T-helper 17 cell (primary cell): ENCODE data around the gene PCDHGA9. TPM values are rescaled to one million over a fixed set of nuclear protein-coding genes. Genes with fewer than 3 reads are reported as not detected.
"Not testable (repeated sequence)": the region's sequence is repeated elsewhere in the genome, so short reads cannot be mapped to it uniquely, and the experiment has no call there.

Experiments
- ATAC-seq: fragments of 150-1000 bp; cut with Tn5 transposase; 2 replicates; pipeline ENCODE4 v1.10.0; 2021; ENCODE audit warnings: mild to moderate bottlenecking, moderate library complexity
- DNase-seq, 3 donors: peaks; one replicate each; pipeline versions ENCODE4 v3.0.0 to v3.0.0-alpha.2; 2020 to 2021
- H3K9me3 ChIP-seq: one replicate; pipeline ENCODE4 v1.7.0; 2013; ENCODE audit warnings: low read length, mild to moderate bottlenecking; ENCODE audit not compliant: control insufficient read depth, poor library complexity, severe bottlenecking
- H3K27ac Mint-ChIP-seq: one replicate; pipeline ENCODE4 v1.8.0; 2022; ENCODE audit warnings: mild to moderate bottlenecking, moderate library complexity, mixed read lengths
- H3K27me3 Mint-ChIP-seq: one replicate; pipeline ENCODE4 v1.8.0; 2022; ENCODE audit warnings: mixed read lengths
- H3K36me3 Mint-ChIP-seq: one replicate; pipeline ENCODE4 v1.8.0; 2022; ENCODE audit warnings: low read depth, mixed read lengths
- H3K4me1 Mint-ChIP-seq: one replicate; pipeline ENCODE4 v1.8.0; 2022; ENCODE audit warnings: mild to moderate bottlenecking, mixed read lengths
- H3K4me3 Mint-ChIP-seq: one replicate; pipeline ENCODE4 v1.8.0; 2022; ENCODE audit warnings: mild to moderate bottlenecking, moderate library complexity, mixed read lengths
- total RNA-seq, 4 donors: library from RNA in 2 of 4; stranded (reverse) in 2 of 4; gene quantifications; one replicate each; pipeline ENCODE4 v1.2.3 and lab custom pipeline; 2022 to 2026

The PCDHGA9 gene
- total RNA-seq, 2 donors from 2014 or later = not detected

- not testable (repeated sequence) for ATAC-seq
- H3K27me3 Mint-ChIP-seq = peaks cover 51% of the 10 kb centered on the region
Measured at GRCh38 chr5:141432308-141432707, 29.7 kb downstream of the PCDHGA9 start.

GRCh38 chr5:141432726-141433125 lies 30.1 kb downstream of the PCDHGA9 start:
- H3K36me3 Mint-ChIP-seq, H3K4me1 Mint-ChIP-seq, H3K9me3 ChIP-seq, ATAC-seq, H3K27ac Mint-ChIP-seq, DNase-seq: not testable (repeated sequence)
- H3K4me3 Mint-ChIP-seq = peak overlapping the region; percentile 2
- peaks cover 52% of the 10 kb centered on the region for H3K27me3 Mint-ChIP-seq

More at GRCh38 chr5:141432308-141432707, 29.7 kb downstream of the PCDHGA9 start:
- H3K9me3 ChIP-seq, DNase-seq, H3K4me1 Mint-ChIP-seq, H3K36me3 Mint-ChIP-seq: not testable (repeated sequence)
- H3K4me3 Mint-ChIP-seq = peak overlapping the region; percentile 10
- peak overlapping the region; percentile 8 for H3K27ac Mint-ChIP-seq

- Mint-ChIP-seq H3K4me3 (no peak overlapping the region), H3K36me3 (peaks cover 4% of the 10 kb centered on the region), H3K27me3 (peaks cover 47% of the 10 kb centered on the region), H3K4me1 (no peaks in the 10 kb centered on the region), H3K27ac (no peak overlapping the region)
- ATAC-seq = no peak
- H3K9me3 ChIP-seq = peaks cover 5% of the 10 kb centered on the region
- DNase-seq = no peak
Measured at GRCh38 chr5:141434006-141434405, 31.4 kb downstream of the PCDHGA9 start.

- Mint-ChIP-seq H3K4me1 (no peaks in the 10 kb centered on the region), H3K27me3 (peaks cover 42% of the 10 kb centered on the region), H3K27ac (no peak overlapping the region), H3K36me3 (no peaks in the 10 kb centered on the region), H3K4me3 (no peak overlapping the region)
- no peak for DNase-seq
- H3K9me3 ChIP-seq = no peaks in the 10 kb centered on the region
- ATAC-seq = no peak
Measured at GRCh38 chr5:141437221-141437620, 34.6 kb downstream of the PCDHGA9 start.

- H3K9me3 ChIP-seq = no peaks in the 10 kb centered on the region
- Mint-ChIP-seq H3K4me3 (no peak overlapping the region), H3K27ac (no peak overlapping the region), H3K4me1 (no peaks in the 10 kb centered on the region), H3K36me3 (peaks cover under 1% of the 10 kb centered on the region), H3K27me3 (peaks cover 32% of the 10 kb centered on the region)
- DNase-seq (no peak), ATAC-seq (no peak)
Measured at GRCh38 chr5:141439411-141440141, 37.0 kb downstream of the PCDHGA9 start.

- DNase-seq = no peak
- Mint-ChIP-seq H3K27me3 (peaks cover 38% of the 10 kb centered on the region), H3K36me3 (peaks cover 2% of the 10 kb centered on the region), H3K27ac (no peak overlapping the region), H3K4me3 (no peak overlapping the region), H3K4me1 (no peaks in the 10 kb centered on the region)
- ATAC-seq = no peak
- H3K9me3 ChIP-seq = no peaks in the 10 kb centered on the region
Measured at GRCh38 chr5:141440341-141440740, 37.8 kb downstream of the PCDHGA9 start.

GRCh38 chr5:141441571-141442170 lies 39.1 kb downstream of the PCDHGA9 start:
- ATAC-seq (no peak), DNase-seq (no peak)
- H3K9me3 ChIP-seq = no peaks in the 10 kb centered on the region
- H3K27me3 Mint-ChIP-seq = peaks cover 44% of the 10 kb centered on the region
- H3K4me1 Mint-ChIP-seq = no peaks in the 10 kb centered on the region
- H3K4me3 Mint-ChIP-seq = no peak overlapping the region
- no peak overlapping the region for H3K27ac Mint-ChIP-seq
- H3K36me3 Mint-ChIP-seq = peaks cover 2% of the 10 kb centered on the region

Other genes starting within 250 kb of the PCDHGA9 start
- not detected for gene PCDHB7, start 230.1 kb upstream of the PCDHGA9 start, total RNA-seq
- gene PCDHB8, start 225.0 kb upstream of the PCDHGA9 start, total RNA-seq = not detected
- not detected for gene PCDHB16, start 220.4 kb upstream of the PCDHGA9 start, total RNA-seq
- 1 to 10 TPM in 1 of 2 donors, not detected in 1; 1.0 TPM for gene PCDHB9, start 215.6 kb upstream of the PCDHGA9 start, total RNA-seq
- gene PCDHB10, start 210.4 kb upstream of the PCDHGA9 start, total RNA-seq = not detected
- not detected for gene PCDHB11, start 203.2 kb upstream of the PCDHGA9 start, total RNA-seq
- gene PCDHB12, start 194.1 kb upstream of the PCDHGA9 start, total RNA-seq = not detected
- gene PCDHB13, start 188.9 kb upstream of the PCDHGA9 start, total RNA-seq = not detected
- not detected for gene PCDHB14, start 179.4 kb upstream of the PCDHGA9 start, total RNA-seq
- under 1 TPM in 1 of 2 donors, not detected in 1; 0.10 TPM for gene PCDHB15, start 157.4 kb upstream of the PCDHGA9 start, total RNA-seq
- under 1 TPM; 0.65 to 0.70 TPM for gene SLC25A2, start 98.7 kb upstream of the PCDHGA9 start, total RNA-seq
- gene TAF7, start 82.0 kb upstream of the PCDHGA9 start, total RNA-seq = 10 to 100 TPM; 74.4 to 90.7 TPM
- gene PCDHGA1, start 72.3 kb upstream of the PCDHGA9 start, total RNA-seq = not detected
- not detected for gene PCDHGA2, start 64.0 kb upstream of the PCDHGA9 start, total RNA-seq
- gene PCDHGA3, start 58.9 kb upstream of the PCDHGA9 start, total RNA-seq = under 1 TPM in 1 of 2 donors, not detected in 1; 0.22 TPM
- under 1 TPM in 1 of 2 donors, not detected in 1; 0.13 TPM for gene PCDHGB1, start 52.7 kb upstream of the PCDHGA9 start, total RNA-seq
- gene PCDHGA4, start 47.8 kb upstream of the PCDHGA9 start, total RNA-seq = under 1 TPM in 1 of 2 donors, not detected in 1; 0.12 TPM
- gene PCDHGB2, start 42.8 kb upstream of the PCDHGA9 start, total RNA-seq = under 1 TPM; 0.44 to 0.45 TPM
- gene PCDHGA5, start 38.6 kb upstream of the PCDHGA9 start, total RNA-seq = under 1 TPM in 1 of 2 donors, not detected in 1; 0.16 TPM
- under 1 TPM; 0.13 to 0.32 TPM for gene PCDHGB3, start 32.5 kb upstream of the PCDHGA9 start, total RNA-seq
- under 1 TPM; 0.10 to 0.40 TPM for gene PCDHGA6, start 28.9 kb upstream of the PCDHGA9 start, total RNA-seq
- gene PCDHGA7, start 20.0 kb upstream of the PCDHGA9 start, total RNA-seq = under 1 TPM in 1 of 2 donors, not detected in 1; 0.25 TPM
- under 1 TPM; 0.08 to 0.10 TPM for gene PCDHGB4, start 15.1 kb upstream of the PCDHGA9 start, total RNA-seq
- under 1 TPM in 1 of 2 donors, not detected in 1; 0.05 TPM for gene PCDHGA8, start 10.1 kb upstream of the PCDHGA9 start, total RNA-seq
- gene PCDHGB5, start 4.8 kb upstream of the PCDHGA9 start, total RNA-seq = under 1 TPM; 0.26 to 0.35 TPM
- under 1 TPM; 0.10 to 0.20 TPM for gene PCDHGB6, start 5.2 kb downstream of the PCDHGA9 start, total RNA-seq
- gene PCDHGA10, start 10.2 kb downstream of the PCDHGA9 start, total RNA-seq = under 1 TPM; 0.10 to 0.18 TPM
- not detected for gene PCDHGB7, start 14.9 kb downstream of the PCDHGA9 start, total RNA-seq
- not detected for gene PCDHGA11, start 18.3 kb downstream of the PCDHGA9 start, total RNA-seq
- gene PCDHGA12, start 27.7 kb downstream of the PCDHGA9 start, total RNA-seq = not detected
- gene PCDHGC3, start 73.2 kb downstream of the PCDHGA9 start, total RNA-seq = not detected
- not detected for gene PCDHGC4, start 82.3 kb downstream of the PCDHGA9 start, total RNA-seq
- gene PCDHGC5, start 86.3 kb downstream of the PCDHGA9 start, total RNA-seq = not detected
- 100 to 1,000 TPM; 256 to 327 TPM for gene DIAPH1, start 216.2 kb downstream of the PCDHGA9 start, total RNA-seq
- gene HDAC3, start 234.1 kb downstream of the PCDHGA9 start, total RNA-seq = 10 to 100 TPM; 67.7 to 79.2 TPM
- gene RELL2, start 234.2 kb downstream of the PCDHGA9 start, total RNA-seq = 10 to 100 TPM; 17.2 to 17.8 TPM
- gene FCHSD1, start 248.6 kb downstream of the PCDHGA9 start, total RNA-seq = 10 to 100 TPM; 77.6 to 82.2 TPM